22Rv1 (cell line): ENCODE results near the gene ATF3.
"Not testable (repeated sequence)": the region's sequence is repeated elsewhere in the genome, so short reads cannot be mapped to it uniquely, and the experiment has no call there.

Source experiments
- H3K27ac ChIP-seq: fragments of 450-650 bp; 2 replicates; pipeline ENCODE4 v1.5.1; 2017
- ZFX ChIP-seq: fragments of 450-650 bp; IDR thresholded peaks from 2 replicates; pipeline ENCODE4 v1.6.1; 2017; ENCODE audit warnings: antibody characterized with exemption, borderline replicate concordance
- TF ChIP-seq, protein P1 (sequence below): fragments of 450-650 bp; IDR thresholded peaks from 2 replicates; pipeline ENCODE4 v1.5.1; 2017; ENCODE audit warnings: mild to moderate bottlenecking

Gene ATF3

DNA sequence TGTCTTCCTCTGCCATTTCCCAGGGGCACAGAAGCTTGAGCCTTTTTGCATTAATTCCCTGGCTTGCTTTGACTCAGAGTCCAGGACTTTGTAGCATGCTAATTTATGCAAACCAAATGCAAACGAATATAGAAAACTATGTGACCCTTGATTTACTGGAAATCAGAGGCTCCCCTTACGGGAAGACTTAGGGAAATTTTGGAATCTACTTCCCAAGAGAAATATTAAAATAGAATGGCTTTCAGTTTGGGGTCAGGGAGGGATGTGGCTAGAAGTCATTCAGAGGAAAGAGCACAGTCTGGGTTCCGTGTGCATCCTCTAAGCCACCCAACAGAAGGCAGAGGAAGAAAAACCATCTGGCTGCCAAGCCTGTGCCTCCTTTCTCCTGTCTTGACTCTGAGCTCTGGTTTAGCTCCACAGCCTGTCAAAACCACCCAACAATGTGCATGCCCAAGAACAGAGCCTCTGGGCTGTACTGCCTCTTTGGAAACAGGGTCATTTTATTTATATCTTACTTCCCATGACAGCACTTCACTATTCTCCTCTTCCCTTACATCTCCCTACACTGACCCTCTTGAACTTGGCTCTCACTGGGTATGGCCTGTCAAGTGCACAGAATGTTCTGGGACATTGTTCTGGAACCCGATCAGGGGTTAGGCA lies 30.1 kb downstream of the ATF3 start:
- no peak overlapping the region for H3K27ac ChIP-seq
- TF ChIP-seq ZFX = no peak
- TF ChIP-seq, protein P1, sequence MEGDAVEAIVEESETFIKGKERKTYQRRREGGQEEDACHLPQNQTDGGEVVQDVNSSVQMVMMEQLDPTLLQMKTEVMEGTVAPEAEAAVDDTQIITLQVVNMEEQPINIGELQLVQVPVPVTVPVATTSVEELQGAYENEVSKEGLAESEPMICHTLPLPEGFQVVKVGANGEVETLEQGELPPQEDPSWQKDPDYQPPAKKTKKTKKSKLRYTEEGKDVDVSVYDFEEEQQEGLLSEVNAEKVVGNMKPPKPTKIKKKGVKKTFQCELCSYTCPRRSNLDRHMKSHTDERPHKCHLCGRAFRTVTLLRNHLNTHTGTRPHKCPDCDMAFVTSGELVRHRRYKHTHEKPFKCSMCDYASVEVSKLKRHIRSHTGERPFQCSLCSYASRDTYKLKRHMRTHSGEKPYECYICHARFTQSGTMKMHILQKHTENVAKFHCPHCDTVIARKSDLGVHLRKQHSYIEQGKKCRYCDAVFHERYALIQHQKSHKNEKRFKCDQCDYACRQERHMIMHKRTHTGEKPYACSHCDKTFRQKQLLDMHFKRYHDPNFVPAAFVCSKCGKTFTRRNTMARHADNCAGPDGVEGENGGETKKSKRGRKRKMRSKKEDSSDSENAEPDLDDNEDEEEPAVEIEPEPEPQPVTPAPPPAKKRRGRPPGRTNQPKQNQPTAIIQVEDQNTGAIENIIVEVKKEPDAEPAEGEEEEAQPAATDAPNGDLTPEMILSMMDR = no peak

DNA sequence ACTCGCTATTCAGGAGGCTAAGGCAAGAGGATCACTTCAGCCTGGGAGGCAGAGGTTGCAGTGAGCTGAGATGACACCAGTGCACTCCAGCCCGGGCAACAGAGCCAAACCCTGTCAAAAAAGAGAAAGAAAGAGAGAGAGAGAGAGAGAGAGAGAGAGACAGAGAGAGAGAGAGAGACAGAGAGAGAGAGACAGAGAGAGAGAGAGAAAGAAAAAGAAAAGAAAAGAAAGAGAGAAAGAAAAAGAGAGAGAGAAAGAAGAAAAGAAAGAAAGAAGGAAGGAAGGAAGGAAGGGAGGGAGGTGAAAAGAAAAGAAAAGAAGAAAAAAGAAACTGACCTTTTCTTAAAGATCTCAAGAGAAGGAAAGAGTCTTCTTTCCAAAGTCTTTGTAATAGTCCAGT lies 31.0 kb downstream of the ATF3 start:
- not testable (repeated sequence) for H3K27ac ChIP-seq

DNA sequence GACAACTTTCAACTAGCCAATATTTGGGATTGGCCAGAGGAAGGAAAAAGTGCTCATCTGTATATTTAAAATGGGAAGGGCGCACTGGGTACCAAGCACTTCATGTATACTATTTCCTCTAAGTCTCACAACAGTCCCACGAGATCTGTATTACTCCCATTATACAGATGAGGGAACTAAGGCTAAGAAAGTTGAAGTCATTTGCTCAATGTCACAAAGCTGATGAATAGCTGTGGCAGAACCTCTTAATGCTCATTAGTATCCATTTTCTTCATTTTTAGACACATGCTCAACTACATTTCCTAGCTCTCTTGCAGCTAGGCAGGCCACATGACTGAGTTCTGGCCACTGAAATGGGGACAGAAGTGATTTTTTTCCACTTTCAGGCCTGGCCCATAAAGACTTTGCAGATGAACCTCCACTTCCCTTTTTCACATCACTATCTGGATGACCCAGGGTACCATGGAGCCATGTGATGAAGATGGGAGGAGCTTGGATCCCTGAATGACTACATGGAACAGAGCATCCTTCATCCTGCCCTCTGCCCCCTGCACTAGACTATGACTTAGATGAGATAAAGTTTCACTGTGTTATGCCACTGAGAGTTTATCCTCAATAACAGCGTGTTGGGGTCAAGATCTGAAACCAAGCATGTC lies 31.8 kb downstream of the ATF3 start:
- H3K27ac ChIP-seq = no peak overlapping the region
- TF ChIP-seq, protein P1 = no peak
- no peak for TF ChIP-seq ZFX

DNA sequence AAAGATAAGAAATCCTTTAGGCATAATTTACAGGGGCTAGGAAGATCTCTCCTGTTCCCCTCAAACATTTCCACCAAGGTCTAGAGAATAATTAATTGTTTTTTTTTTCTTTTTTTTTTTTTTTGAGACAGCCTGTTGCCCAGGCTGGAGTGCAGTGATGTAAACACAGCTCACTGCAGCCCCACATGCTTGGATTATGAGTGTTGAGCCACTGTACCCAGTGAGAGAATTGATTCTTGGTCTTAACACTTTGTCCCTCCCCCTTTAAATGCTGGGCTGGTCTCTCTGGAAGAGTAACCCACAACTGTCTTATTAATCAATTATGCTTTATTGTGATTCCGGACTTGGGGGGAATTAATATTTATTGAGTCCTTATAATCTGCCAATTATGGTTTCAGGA lies 33.4 kb downstream of the ATF3 start:
- TF ChIP-seq, protein P1 = no peak
- TF ChIP-seq ZFX = no peak
- H3K27ac ChIP-seq = no peak overlapping the region

DNA sequence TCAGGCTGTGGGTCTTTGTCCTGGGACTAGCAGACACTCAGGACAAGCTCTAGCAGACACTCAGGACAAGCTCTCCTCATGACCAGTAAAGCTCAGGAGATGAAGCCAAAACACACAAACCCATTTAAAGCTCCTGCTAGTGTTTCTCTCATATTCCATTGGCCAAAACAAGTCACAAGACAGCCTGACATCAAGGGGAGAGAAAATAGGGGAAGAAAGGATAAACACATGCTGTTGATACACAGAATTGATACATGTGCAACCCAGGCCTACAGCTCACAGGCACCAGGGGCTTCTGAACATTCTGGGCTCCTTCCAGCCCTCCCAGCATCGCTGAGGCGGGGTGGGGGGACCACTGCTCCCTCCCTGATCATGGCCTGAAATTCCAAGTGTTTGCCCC lies 35.3 kb downstream of the ATF3 start:
- TF ChIP-seq ZFX = no peak
- TF ChIP-seq, protein P1 = no peak
- no peak overlapping the region for H3K27ac ChIP-seq

DNA sequence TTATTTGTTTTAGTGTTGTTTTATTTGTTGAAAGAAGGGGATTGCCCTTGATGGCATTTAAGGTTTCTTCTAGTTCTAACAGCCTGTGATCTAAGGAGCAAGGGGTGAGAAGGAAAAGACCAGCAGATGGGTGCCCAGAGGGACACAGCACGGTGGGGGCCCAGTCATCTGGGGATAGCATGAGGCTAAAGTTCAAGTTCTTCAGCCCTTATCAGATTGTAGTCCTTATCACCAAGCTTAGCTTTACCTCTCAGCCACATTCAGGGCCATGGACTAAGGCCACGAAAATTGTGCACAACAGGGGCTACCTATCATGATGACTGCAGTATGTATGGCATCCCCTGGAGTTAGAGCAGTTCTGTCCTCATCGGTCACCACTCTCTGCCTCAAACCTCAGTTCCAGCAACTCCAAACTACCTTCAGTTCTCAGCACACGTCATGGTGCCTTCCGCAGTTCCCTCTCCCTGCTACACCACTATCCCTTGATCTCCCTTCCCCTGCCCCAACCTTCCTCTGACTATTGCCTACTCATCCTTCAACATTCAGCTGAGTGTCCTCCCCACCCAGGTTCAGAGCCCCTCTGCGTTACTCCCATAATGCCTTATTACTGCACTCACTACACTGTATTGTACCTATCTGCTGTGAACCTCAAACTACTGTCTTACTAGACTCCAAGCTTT lies 36.4 kb downstream of the ATF3 start:
- TF ChIP-seq, protein P1 = no peak
- no peak for TF ChIP-seq ZFX
- H3K27ac ChIP-seq = no peak overlapping the region

DNA sequence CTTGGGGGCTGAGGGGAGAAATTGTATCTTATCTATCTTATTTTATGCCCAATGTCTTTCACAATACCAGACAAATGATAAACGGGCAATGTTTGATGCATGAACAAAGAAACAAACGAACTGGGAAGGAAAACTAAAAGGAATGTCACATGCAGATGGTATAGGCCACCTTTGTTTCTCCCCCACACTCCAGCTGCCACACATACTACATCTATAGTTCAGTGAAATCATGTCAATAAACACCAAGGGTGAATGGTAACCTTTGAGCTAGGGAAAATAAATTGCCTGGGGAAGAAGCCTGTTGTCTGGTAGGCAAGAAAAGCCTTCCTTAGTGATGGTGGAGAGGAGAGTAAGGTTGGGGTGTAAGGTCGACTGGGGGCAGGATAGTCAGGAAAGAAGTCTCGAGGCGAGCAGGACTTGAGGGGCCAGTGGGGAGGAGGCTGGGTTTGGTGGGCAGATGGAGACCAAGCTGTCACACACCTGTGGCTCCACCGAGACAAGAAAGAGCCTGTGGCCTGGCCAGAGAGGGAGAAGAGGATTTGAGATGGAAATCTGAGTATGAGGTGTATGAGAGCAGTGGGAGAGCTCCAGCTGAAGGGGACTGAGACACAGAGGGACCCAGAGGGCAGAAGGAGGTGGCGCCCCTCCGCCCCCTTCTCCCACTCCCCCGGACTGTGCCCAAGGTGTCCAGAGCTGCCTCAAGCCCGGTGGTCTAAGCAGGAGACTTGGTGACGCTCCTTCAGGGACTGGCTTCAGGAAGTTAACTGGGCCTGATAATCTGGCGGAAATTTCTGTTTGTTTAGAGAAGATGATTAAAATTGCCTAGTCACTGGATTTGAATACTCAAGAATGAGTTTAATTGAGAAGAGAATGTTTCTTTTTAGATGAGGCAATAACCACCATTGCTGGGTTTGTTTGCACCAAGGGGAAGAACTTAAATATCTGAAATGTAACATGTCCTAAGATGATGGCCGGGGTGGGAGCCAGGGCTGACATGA lies 37.3 kb downstream of the ATF3 start:
- no peak overlapping the region for H3K27ac ChIP-seq
- TF ChIP-seq ZFX = no peak
- TF ChIP-seq, protein P1 = no peak
